ENCODE data around the gene KRTAP10-11. TPM values are rescaled to one million over a fixed set of nuclear protein-coding genes. Genes with fewer than 3 reads are reported as not detected.

Gene KRTAP10-11
- total and polyA plus RNA-seq, 2 experiments from 2014 or later: not detected

DNA sequence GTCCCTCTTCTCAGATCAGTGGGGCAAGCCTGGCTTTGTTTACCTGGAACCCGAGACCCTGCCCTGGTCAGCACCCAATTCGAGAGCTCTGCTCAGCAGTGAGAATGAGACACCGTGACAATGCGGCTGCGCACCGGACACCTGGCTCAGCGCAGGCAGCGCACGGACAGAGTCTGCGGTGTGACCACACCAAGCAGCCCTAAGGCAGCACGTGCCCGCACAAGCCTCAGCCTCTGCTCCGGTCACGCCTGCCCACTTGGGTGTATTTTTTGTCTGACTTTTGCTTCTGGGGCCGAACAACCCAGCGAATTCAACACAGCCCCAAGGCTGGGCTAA lies 29.7 kb upstream of the KRTAP10-11 start:
- Histone ChIP-seq H3K79me2 (no peaks in the 10 kb centered on the region), H3K4me1 (ENCODE audit: insufficient read depth) (no peaks in the 10 kb centered on the region), H3K36me3 (replicated peaks; ENCODE audit: insufficient read depth, low read depth) (no peaks in the 10 kb centered on the region), H2AFZ (no peak overlapping the region), H3K4me2 (no peak overlapping the region), H4K20me1 (ENCODE audit: insufficient read depth, poor library complexity, severe bottlenecking) (no peaks in the 10 kb centered on the region), H3K27ac (no peak overlapping the region), H3K4me3 (no peak overlapping the region), H3K9me3 (ENCODE audit: low read depth) (no peaks in the 10 kb centered on the region), H3K9me2 (replicated peaks; ENCODE audit: insufficient read depth) (no peaks in the 10 kb centered on the region), H3K27me3 (no peaks in the 10 kb centered on the region)
- DNase-seq (ENCODE audit: low spot score): no peak
- WGBS (ENCODE audit: low lambda C conversion rate, missing lambda C conversion rate): 86% methylated on average over 16 of the region's 16 CpGs
- TF ChIP-seq EZH2 (IDR thresholded peaks at IDR 0.05; ENCODE audit: borderline replicate concordance): no peak
- no peak for TF ChIP-seq EZH2phosphoT487 (IDR thresholded peaks at IDR 0.05; ENCODE audit: low read depth, severe bottlenecking, unreplicated experiment)
- TF ChIP-seq, protein P1, sequence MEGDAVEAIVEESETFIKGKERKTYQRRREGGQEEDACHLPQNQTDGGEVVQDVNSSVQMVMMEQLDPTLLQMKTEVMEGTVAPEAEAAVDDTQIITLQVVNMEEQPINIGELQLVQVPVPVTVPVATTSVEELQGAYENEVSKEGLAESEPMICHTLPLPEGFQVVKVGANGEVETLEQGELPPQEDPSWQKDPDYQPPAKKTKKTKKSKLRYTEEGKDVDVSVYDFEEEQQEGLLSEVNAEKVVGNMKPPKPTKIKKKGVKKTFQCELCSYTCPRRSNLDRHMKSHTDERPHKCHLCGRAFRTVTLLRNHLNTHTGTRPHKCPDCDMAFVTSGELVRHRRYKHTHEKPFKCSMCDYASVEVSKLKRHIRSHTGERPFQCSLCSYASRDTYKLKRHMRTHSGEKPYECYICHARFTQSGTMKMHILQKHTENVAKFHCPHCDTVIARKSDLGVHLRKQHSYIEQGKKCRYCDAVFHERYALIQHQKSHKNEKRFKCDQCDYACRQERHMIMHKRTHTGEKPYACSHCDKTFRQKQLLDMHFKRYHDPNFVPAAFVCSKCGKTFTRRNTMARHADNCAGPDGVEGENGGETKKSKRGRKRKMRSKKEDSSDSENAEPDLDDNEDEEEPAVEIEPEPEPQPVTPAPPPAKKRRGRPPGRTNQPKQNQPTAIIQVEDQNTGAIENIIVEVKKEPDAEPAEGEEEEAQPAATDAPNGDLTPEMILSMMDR (IDR thresholded peaks at IDR 0.05; ENCODE audit: poor library complexity): no peak

GRCh38 chr21:44617071-44617501 lies 29.1 kb upstream of the KRTAP10-11 start:
- no peak overlapping the region for H3K4me2 ChIP-seq
- no peak overlapping the region for H3K27ac ChIP-seq
- WGBS (ENCODE audit: low lambda C conversion rate, missing lambda C conversion rate): 74% methylated on average over 8 of the region's 8 CpGs
- DNase-seq (ENCODE audit: low spot score): no peak
- no peak overlapping the region for H3K4me3 ChIP-seq
- H4K20me1 ChIP-seq (ENCODE audit: insufficient read depth, poor library complexity, severe bottlenecking): no peaks in the 10 kb centered on the region
- no peaks in the 10 kb centered on the region for H3K4me1 ChIP-seq (ENCODE audit: insufficient read depth)
- no peaks in the 10 kb centered on the region for H3K9me2 ChIP-seq (replicated peaks; ENCODE audit: insufficient read depth)
- no peak overlapping the region for H2AFZ ChIP-seq
- TF ChIP-seq, protein P1 (IDR thresholded peaks at IDR 0.05; ENCODE audit: poor library complexity): no peak
- no peak for TF ChIP-seq EZH2 (IDR thresholded peaks at IDR 0.05; ENCODE audit: borderline replicate concordance)
- TF ChIP-seq EZH2phosphoT487 (IDR thresholded peaks at IDR 0.05; ENCODE audit: low read depth, severe bottlenecking, unreplicated experiment): no peak
- H3K9me3 ChIP-seq (ENCODE audit: low read depth): no peaks in the 10 kb centered on the region
- no peaks in the 10 kb centered on the region for H3K79me2 ChIP-seq
- no peaks in the 10 kb centered on the region for H3K27me3 ChIP-seq
- H3K36me3 ChIP-seq (replicated peaks; ENCODE audit: insufficient read depth, low read depth): no peaks in the 10 kb centered on the region

DNA sequence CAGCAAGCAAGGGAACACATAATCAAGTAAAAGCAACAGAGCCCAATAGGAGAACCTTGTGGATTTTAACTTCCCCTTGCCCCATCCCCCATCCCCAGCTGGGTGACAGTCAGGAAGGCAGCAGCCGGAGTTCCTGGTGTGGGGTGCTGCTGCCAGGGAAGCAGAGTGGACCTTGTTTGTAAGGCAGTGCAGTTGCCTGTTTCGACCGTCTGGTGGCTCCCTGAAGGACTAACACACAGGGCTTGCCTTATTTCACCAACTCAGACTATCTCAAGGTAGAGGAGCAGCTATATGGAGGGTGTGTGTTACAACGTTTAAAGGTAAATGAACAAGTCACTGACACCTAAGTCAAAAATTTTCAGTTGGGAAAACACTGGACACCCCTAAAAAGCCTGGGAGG lies 27.7 kb upstream of the KRTAP10-11 start:
- TF ChIP-seq EZH2 (IDR thresholded peaks at IDR 0.05; ENCODE audit: borderline replicate concordance) (no peak), EZH2phosphoT487 (IDR thresholded peaks at IDR 0.05; ENCODE audit: low read depth, severe bottlenecking, unreplicated experiment) (no peak)
- TF ChIP-seq, protein P1 (IDR thresholded peaks at IDR 0.05; ENCODE audit: poor library complexity): no peak
- Histone ChIP-seq H3K27me3 (no peaks in the 10 kb centered on the region), H3K27ac (no peak overlapping the region), H3K9me2 (replicated peaks; ENCODE audit: insufficient read depth) (no peaks in the 10 kb centered on the region), H4K20me1 (ENCODE audit: insufficient read depth, poor library complexity, severe bottlenecking) (no peaks in the 10 kb centered on the region), H3K4me3 (no peak overlapping the region), H3K79me2 (no peaks in the 10 kb centered on the region), H3K4me1 (ENCODE audit: insufficient read depth) (no peaks in the 10 kb centered on the region), H3K4me2 (no peak overlapping the region), H2AFZ (no peak overlapping the region), H3K9me3 (ENCODE audit: low read depth) (no peaks in the 10 kb centered on the region), H3K36me3 (replicated peaks; ENCODE audit: insufficient read depth, low read depth) (no peaks in the 10 kb centered on the region)
- no peak for DNase-seq (ENCODE audit: low spot score)
- 48% methylated on average over 4 of the region's 4 CpGs for WGBS (ENCODE audit: low lambda C conversion rate, missing lambda C conversion rate)

GRCh38 chr21:44618909-44619308 lies 27.3 kb upstream of the KRTAP10-11 start:
- Histone ChIP-seq H4K20me1 (ENCODE audit: insufficient read depth, poor library complexity, severe bottlenecking) (no peaks in the 10 kb centered on the region), H3K27ac (no peak overlapping the region)
- no peak for DNase-seq (ENCODE audit: low spot score)

More at GRCh38 chr21:44618909-44619308, 27.3 kb upstream of the KRTAP10-11 start:
- no peaks in the 10 kb centered on the region for H3K36me3 ChIP-seq (replicated peaks; ENCODE audit: insufficient read depth, low read depth)
- no peaks in the 10 kb centered on the region for H3K79me2 ChIP-seq
- H3K9me2 ChIP-seq (replicated peaks; ENCODE audit: insufficient read depth): no peaks in the 10 kb centered on the region
- 93% methylated on average over 3 of the region's 3 CpGs for WGBS (ENCODE audit: low lambda C conversion rate, missing lambda C conversion rate)
- H2AFZ ChIP-seq: no peak overlapping the region
- H3K27me3 ChIP-seq: no peaks in the 10 kb centered on the region
- no peaks in the 10 kb centered on the region for H3K9me3 ChIP-seq (ENCODE audit: low read depth)
- no peak overlapping the region for H3K4me2 ChIP-seq
- H3K4me3 ChIP-seq: no peak overlapping the region
- TF ChIP-seq EZH2 (IDR thresholded peaks at IDR 0.05; ENCODE audit: borderline replicate concordance): no peak
- TF ChIP-seq, protein P1 (IDR thresholded peaks at IDR 0.05; ENCODE audit: poor library complexity): no peak
- no peak for TF ChIP-seq EZH2phosphoT487 (IDR thresholded peaks at IDR 0.05; ENCODE audit: low read depth, severe bottlenecking, unreplicated experiment)
- H3K4me1 ChIP-seq (ENCODE audit: insufficient read depth): no peaks in the 10 kb centered on the region
